HUES6 (cell line): Measurements from ENCODE around the gene GABBR2.

Experiments
- H3K27ac ChIP-seq: 2 replicates; pipeline ENCODE4 v1.7.0; 2013; ENCODE audit warnings: low read depth, mild to moderate bottlenecking, low read length, inconsistent platforms
- H3K27me3 ChIP-seq: 2 replicates; pipeline ENCODE4 v1.6.1; 2013; ENCODE audit warnings: low read length; ENCODE audit not compliant: control insufficient read depth, insufficient read depth
- H3K36me3 ChIP-seq: 2 replicates; pipeline ENCODE4 v1.6.1; 2013; ENCODE audit warnings: low read length; ENCODE audit not compliant: control insufficient read depth, insufficient read depth
- H3K4me1 ChIP-seq: 2 replicates; pipeline ENCODE4 v1.6.1; 2013; ENCODE audit warnings: low read length; ENCODE audit not compliant: control insufficient read depth, insufficient read depth
- H3K4me3 ChIP-seq: 2 replicates; pipeline ENCODE4 v1.5.1; 2013; ENCODE audit warnings: low read depth, low read length
- H3K9ac ChIP-seq: one replicate; pipeline ENCODE4 v1.6.1; 2013; ENCODE audit warnings: mild to moderate bottlenecking, low read length
- H3K9me3 ChIP-seq: 2 replicates; pipeline ENCODE4 v1.6.1; 2013; ENCODE audit warnings: low read depth, low read length; ENCODE audit not compliant: control insufficient read depth, insufficient read depth

The GABBR2 gene

DNA sequence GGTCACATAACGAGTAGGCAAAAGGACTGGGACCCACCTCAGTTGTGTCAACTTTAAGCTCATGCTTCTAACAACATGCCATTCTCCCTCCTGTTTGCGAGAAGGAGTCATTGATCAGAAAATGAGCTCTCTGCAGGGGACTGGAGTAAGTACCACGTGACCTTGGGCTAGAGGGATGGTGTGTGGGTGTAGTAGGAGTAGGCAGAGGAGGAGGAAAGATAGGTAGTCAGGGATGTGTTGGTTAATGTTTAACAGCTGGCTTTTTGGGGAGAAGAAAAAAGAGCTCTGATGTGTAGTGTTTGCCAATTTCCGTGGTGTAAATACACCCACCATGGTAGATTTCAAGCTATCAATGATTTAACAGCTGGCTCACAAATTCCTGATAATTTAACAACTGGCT, 293.0 kb downstream of the GABBR2 start:
- peaks cover 22% of the 10 kb centered on the region for H3K4me1 ChIP-seq
- H3K27ac ChIP-seq: no peak overlapping the region
- H3K9me3 ChIP-seq: no peaks in the 10 kb centered on the region
- no peaks in the 10 kb centered on the region for H3K27me3 ChIP-seq
- no peaks in the 10 kb centered on the region for H3K36me3 ChIP-seq
- H3K9ac ChIP-seq: no peak overlapping the region
- H3K4me3 ChIP-seq: no peak overlapping the region

DNA sequence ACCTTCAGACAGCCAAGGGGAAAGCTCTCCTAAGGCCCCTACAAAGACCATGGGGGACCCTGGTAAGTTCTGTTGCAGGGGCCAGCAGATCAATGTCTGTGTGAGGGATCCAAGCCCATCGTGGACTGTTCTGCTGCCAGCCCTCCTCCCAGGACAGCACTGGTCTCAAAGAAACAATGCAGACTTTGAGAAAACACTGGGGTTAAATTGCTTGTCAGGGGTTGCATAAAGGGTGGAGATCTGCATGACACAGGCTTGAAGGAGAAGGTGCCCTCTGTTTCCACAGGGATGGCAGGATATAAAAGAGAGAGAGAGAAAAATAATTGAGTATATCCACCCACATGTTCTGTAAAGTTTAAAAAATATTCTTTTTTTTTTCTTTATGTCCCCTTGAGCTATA, 295.7 kb downstream of the GABBR2 start:
- no peak overlapping the region for H3K4me3 ChIP-seq
- no peak overlapping the region for H3K9ac ChIP-seq
- H3K27ac ChIP-seq: no peak overlapping the region
- H3K9me3 ChIP-seq: no peaks in the 10 kb centered on the region
- H3K4me1 ChIP-seq: peaks cover 28% of the 10 kb centered on the region
- no peaks in the 10 kb centered on the region for H3K27me3 ChIP-seq
- H3K36me3 ChIP-seq: no peaks in the 10 kb centered on the region

DNA sequence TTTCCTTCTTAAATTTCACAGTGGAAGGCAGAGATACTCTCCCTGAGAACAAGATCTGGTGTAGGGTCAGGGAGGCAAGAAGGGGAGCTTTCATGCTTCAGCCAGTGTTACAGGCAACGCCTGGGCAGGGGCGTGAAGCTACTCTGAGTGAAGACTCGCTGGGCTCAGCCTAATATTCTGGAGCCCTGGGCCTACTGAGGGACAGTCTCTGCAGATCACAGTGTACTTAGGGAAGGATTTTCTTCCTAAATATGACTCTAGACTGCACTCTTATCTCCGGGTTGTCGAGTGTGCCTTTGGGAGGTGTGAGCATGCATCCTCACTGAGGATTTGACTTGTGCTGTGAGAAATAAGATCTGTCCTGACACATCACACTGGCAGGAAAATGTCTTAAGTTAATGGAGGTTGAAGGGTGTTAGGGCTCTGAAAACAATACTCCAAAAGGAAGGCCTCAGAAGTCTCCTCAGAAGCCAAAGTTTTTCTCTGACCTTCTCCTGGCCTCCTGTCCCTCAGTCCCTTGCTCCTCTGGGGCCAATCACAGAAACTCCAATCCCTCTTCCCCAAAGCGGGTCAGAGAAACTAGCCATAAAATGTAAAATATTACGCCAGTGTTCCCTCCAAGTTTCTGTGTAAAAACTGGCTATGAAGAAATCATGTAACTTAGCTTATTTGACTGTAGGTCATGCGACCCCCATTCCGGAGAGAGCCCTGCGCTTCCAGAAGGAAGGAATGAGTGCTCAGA, 296.5 kb downstream of the GABBR2 start:
- Histone ChIP-seq H3K4me1 (peaks cover 31% of the 10 kb centered on the region), H3K27me3 (no peaks in the 10 kb centered on the region), H3K9ac (no peak overlapping the region), H3K4me3 (no peak overlapping the region), H3K9me3 (no peaks in the 10 kb centered on the region), H3K27ac (no peak overlapping the region), H3K36me3 (no peaks in the 10 kb centered on the region)

DNA sequence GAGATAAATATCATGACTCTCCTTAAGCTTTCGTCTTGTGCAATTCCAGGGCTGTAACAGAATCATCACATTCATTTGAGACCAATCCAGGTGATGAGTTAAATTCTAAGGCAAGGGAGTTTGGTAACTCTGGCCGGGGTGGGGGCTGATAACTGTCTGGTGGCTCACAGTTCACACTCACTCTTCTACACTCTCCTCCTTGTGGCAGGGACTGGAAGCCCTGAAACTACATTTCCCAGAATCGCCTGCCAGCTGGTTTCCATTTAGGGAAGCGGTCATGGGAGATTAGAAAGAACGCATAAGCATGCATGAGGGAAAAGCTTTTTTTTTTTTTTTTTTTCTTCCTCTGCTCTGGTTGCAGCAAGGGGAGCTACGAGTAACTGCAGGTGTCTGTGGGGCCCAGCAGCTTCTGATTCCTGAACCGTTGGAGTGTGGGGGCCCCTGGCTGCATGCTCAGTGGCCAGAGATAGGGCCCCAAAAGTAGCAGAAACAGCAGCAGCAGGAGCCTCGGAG, 298.5 kb downstream of the GABBR2 start:
- Histone ChIP-seq H3K27ac (no peak overlapping the region), H3K27me3 (no peaks in the 10 kb centered on the region), H3K9ac (no peak overlapping the region), H3K4me3 (no peak overlapping the region), H3K36me3 (no peaks in the 10 kb centered on the region), H3K4me1 (peaks cover 26% of the 10 kb centered on the region), H3K9me3 (no peaks in the 10 kb centered on the region)

DNA sequence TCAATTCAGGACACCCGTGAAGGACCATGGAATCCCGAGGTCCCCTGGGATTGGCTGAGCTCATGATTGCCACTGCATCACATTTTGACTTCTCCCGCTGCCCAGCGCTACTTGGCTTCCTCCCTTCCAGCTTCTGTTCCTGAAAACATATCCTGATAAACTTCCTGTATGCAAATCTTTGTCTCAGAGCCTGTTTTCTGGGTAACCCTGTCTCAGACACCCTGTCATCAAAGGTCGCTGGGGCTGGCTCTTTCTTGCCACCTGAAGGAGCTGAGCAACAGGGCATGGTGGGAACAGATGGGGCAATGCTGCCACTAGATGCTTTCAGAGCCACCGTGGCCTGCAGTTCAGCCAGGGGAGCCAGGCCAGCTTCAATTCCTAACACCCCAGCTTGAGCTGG, 299.0 kb downstream of the GABBR2 start:
- H3K27ac ChIP-seq: no peak overlapping the region
- H3K9me3 ChIP-seq: no peaks in the 10 kb centered on the region
- H3K9ac ChIP-seq: no peak overlapping the region
- H3K27me3 ChIP-seq: no peaks in the 10 kb centered on the region
- H3K4me1 ChIP-seq: peaks cover 25% of the 10 kb centered on the region
- no peak overlapping the region for H3K4me3 ChIP-seq
- no peaks in the 10 kb centered on the region for H3K36me3 ChIP-seq

DNA sequence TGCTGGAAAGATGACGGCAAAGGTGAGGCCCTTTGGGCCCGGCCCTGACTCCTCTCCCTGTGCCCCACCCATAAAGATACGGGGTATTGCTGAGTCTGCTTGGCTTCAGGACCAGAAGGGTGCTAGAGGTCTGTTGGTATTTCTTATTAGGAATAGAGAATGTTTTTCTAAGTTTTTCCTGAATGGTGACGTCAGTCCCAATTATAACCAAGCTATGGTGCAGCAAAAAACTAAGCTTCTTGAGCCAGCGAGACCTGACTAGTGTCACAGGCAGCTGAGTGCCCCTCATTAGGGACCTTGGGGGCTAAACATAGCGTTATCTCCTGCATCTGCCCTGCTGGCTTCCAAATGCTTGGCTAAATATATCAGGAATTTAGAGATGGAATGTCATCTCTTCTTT, 302.3 kb downstream of the GABBR2 start:
- H3K9ac ChIP-seq: no peak overlapping the region

DNA sequence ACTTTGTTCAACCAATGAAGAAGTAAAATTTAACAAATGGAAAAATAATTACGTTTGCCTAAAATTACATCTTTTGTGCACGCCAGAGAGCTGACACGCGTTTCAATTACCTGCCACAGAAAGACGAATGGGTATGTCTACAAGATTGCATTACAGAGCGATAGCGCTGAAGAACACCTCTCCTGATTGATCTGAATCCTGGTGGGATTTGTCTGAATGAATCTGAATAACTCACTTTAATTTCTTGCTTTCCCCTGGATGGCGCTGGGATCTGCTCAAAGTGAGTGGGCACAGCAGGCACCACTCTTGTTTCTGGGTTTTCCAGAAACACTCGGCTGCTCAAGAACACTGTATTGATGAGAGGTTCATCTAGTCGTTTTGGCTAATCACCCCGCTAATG, 304.5 kb downstream of the GABBR2 start:
- no peaks in the 10 kb centered on the region for H3K27me3 ChIP-seq
- H3K9ac ChIP-seq: no peak overlapping the region
- H3K4me3 ChIP-seq: no peak overlapping the region
- peaks cover 18% of the 10 kb centered on the region for H3K4me1 ChIP-seq
- no peak overlapping the region for H3K27ac ChIP-seq
- no peaks in the 10 kb centered on the region for H3K9me3 ChIP-seq
- H3K36me3 ChIP-seq: no peaks in the 10 kb centered on the region

More for the DNA sequence above, 302.3 kb downstream of the GABBR2 start:
- Histone ChIP-seq H3K9me3 (no peaks in the 10 kb centered on the region), H3K27ac (no peak overlapping the region), H3K4me3 (no peak overlapping the region), H3K4me1 (peaks cover 23% of the 10 kb centered on the region), H3K27me3 (no peaks in the 10 kb centered on the region), H3K36me3 (no peaks in the 10 kb centered on the region)

DNA sequence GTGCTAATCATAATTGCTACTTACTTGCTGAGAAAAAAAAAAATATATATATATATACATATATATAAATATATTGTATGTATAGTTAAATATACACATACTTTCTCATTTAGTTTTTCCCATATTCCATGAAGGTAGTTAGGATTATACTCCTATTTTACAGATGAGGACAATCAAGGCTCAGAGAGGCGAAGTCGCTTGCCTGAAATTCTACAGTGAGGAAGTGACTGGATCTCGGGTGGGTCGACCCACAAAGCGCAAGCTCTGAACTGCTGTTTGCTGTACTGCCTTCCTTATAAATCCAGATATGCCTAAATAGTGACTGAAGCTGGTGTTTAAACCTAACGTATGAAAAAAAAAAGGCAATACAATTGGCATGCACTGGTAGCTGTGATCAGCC, 305.0 kb downstream of the GABBR2 start:
- H3K9me3 ChIP-seq: no peaks in the 10 kb centered on the region
- H3K4me1 ChIP-seq: peaks cover 18% of the 10 kb centered on the region
- no peak overlapping the region for H3K9ac ChIP-seq
- no peaks in the 10 kb centered on the region for H3K36me3 ChIP-seq
- no peaks in the 10 kb centered on the region for H3K27me3 ChIP-seq
- no peak overlapping the region for H3K27ac ChIP-seq
- no peak overlapping the region for H3K4me3 ChIP-seq

DNA sequence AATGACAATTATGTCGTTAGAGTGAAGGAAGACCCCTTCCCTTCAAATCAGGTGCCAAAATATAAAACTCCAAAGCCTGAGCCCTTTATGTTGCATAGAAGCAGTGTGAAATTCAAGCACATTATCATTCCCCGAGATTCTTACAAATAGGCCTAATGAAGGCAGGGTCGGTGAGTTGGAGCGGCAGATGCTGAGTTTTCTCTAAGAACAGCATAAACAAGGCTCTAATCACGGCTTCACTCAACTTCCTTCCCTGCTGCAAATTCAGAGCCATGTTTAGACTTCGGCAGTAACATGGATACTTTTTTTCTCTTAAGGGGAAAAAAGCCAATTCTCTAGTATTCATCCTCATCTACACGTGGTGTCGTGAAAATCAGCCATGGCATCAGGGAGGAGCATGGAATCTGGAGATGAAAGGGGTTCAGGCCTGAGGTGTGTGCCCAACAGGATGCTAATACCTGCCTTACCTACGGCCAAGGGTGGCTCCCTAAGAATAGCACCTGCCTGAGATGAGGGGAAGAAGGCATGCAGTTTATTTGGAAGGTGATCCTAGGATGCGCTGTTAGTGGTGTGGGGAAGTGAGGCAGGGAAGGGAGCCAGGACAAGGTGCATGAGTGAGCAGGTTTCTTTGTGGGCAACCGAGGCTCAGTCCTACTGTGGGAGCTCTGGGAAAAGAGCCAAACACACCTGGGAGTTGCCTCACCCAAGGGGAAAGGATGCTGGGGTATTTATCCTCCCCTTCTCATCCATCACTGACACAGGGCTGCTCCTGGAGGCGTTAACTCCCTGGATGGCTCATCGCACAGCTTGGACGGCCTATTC, 306.5 kb downstream of the GABBR2 start:
- no peaks in the 10 kb centered on the region for H3K27me3 ChIP-seq
- no peak overlapping the region for H3K27ac ChIP-seq
- H3K36me3 ChIP-seq: no peaks in the 10 kb centered on the region
- H3K4me1 ChIP-seq: peaks cover 15% of the 10 kb centered on the region
- no peaks in the 10 kb centered on the region for H3K9me3 ChIP-seq
- H3K9ac ChIP-seq: no peak overlapping the region
- H3K4me3 ChIP-seq: no peak overlapping the region

DNA sequence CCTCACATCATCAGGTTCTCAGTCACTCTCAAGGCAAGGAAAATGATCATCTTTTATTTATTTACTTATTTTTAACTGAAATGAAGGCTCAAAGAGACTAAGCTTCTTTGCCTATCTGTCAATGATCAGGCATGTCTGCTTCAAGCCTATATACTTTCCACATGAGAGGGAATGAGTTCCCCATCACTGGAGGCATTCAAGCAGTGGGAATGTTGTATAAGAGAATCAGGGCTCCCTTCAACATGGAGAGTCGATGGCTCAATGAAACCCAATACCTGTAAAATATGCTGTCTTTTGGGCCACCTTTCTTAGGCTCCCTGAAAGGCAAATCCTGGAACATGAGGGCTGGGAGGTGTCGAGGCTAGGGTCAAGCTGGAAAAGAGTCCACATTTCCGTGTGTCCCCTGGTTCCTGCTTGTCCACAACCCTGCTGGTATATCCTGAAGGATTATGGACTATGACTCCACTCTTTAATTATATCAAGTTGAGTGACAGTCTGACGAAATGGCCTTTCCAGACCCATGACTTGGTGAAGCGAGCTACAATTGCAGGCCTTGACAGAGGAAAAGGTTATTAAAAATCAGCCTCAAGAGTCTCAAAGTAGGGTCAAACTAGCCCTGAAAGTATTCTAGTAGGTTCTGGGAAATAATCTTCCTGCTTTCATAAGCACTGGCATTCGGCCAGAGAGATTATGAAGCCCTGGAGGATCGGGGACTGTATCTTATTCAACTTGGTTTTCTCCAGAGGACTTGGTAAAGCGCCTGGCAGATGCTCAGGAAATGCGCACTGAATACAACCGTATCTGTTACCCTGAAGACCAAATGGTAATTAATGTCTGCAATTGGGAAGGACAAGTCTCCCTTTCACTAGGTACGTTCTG, 307.4 kb downstream of the GABBR2 start:
- H3K9ac ChIP-seq: no peak overlapping the region
- peaks cover 12% of the 10 kb centered on the region for H3K4me1 ChIP-seq
- no peak overlapping the region for H3K4me3 ChIP-seq
- no peaks in the 10 kb centered on the region for H3K36me3 ChIP-seq
- no peaks in the 10 kb centered on the region for H3K9me3 ChIP-seq
- H3K27me3 ChIP-seq: no peaks in the 10 kb centered on the region
- no peak overlapping the region for H3K27ac ChIP-seq
